ENCODE results near the gene FBXO9.

Gene FBXO9

GRCh38 chr6:53086302-53086701, 21.1 kb downstream of the FBXO9 start:
- DNase-seq (ENCODE audit: low read depth in 2 of 3, low spot score in 1 of 3) = no peak

- no peak for DNase-seq (ENCODE audit: low read depth in 2 of 3, low spot score in 1 of 3)
Measured at GRCh38 chr6:53089948-53090347, 24.7 kb downstream of the FBXO9 start.

DNA sequence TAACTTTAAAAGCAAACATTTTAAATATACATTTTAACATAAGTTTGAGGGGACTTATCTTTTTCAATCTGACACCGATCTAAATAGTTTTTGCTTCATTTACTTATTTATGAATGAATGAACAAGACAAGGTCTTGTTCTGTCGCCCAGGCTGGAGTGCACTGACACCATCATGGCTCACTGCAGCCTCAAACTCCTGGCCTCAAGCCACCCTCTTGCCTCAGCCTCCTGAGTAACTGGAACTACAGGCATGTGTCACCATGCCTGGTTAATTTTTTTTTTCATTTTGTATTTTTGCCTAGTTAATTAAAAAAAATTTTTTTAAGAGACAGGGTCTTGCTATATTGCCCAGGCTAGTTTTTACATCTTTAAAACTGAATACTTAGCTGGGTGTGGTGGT, 25.4 kb downstream of the FBXO9 start:
- no peak for DNase-seq (ENCODE audit: low read depth in 2 of 3, low spot score in 1 of 3)

DNA sequence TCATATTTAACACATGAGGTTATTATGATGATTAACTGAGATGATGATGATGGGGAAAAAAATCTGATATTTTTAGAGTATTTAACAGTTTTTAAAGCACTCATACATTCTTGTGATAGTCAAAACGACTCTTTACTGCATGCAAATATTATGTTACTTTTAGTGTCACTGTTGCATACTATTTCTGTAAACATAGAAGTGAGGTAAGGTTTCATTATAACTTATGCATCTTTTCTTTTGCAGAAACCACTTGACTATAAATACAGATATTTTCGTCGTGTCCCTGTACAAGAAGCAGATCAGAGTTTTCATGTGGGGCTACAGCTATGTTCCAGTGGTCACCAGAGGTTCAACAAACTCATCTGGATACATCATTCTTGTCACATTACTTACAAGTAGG, 30.1 kb downstream of the FBXO9 start:
- no peak for DNase-seq (ENCODE audit: low read depth in 2 of 3, low spot score in 1 of 3)

DNA sequence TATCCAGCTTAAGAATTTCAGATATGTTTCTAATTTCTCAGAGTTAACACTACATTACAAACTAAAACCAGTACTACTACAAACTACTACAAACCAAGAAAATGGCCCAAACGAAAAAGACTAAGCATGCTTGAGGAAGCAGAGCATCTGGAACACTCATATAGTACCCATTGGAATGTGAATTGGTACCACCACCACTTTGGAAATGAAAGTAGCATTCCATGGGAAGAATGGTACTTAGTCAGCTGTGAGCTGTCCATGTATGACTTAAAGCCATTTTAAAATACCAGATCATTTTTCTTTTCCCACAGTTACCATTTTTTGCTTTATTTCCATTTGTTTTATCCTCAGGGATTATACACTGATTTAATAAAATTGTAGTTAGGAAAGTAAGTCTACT, 30.5 kb downstream of the FBXO9 start:
- no peak for DNase-seq (ENCODE audit: low read depth in 2 of 3, low spot score in 1 of 3)

- DNase-seq (ENCODE audit: low read depth in 2 of 3, low spot score in 1 of 3) = no peak
Measured at GRCh38 chr6:53100561-53100960, 35.4 kb downstream of the FBXO9 start.

GRCh38 chr6:53101006-53101405, 35.8 kb downstream of the FBXO9 start:
- no peak for DNase-seq (ENCODE audit: low read depth in 2 of 3, low spot score in 1 of 3)

DNA sequence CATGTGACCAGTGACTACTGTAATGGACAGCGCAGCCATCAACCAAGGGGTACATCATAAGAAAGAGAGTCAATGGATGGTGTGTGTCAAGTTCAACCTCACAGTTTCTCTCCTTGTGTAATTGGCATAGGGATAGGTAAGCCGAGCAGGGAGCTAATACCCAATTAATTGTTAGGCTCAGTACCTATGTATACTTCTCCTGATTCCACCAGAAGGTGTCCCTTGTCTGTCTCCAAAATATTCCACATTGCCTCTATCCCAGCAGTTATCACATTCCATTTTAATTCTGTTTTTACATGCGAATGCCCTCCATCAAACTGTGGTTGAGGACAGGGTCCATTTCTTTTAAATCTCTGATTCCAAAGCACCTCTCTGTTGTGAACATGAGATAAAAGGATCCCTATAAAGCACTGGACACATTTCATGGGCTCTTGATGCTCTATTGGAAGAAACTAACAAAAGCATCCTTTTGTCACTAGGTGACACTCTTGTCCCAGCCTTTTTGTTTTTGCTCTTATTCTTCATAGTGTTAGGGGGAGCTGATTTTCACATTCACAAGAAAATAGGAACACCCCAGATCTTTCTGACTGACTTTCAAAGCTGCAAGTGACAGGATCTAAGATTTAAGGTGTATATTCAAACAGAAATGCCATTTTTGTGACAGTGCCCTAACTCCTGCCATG, 38.9 kb downstream of the FBXO9 start:
- DNase-seq (ENCODE audit: low read depth in 2 of 3, low spot score in 1 of 3) = no peak

- no peak for DNase-seq (ENCODE audit: low read depth in 2 of 3, low spot score in 1 of 3)
Measured at GRCh38 chr6:53104916-53105315, 39.7 kb downstream of the FBXO9 start.

DNA sequence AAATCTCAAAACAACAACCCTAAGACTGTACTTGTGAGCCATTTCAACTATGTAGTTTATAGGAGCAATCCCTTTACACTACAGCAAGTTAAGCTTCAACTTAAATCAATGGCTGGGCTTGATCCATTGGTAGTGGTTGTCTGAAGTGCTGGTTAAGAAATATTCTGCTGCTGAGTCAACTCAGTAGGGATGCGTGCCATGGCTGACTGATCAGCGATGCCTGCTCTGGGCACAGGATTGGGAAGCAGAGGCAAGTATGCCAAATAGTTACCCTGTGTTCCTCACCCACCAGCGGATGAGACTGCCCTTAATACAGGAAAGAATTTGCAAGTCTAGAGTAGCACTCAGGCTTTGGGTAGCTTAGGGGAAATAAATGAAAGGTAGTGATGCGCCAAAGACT, 41.9 kb downstream of the FBXO9 start:
- no peak for DNase-seq (ENCODE audit: low read depth in 2 of 3, low spot score in 1 of 3)

GRCh38 chr6:53109612-53110011, 44.4 kb downstream of the FBXO9 start:
- no peak for DNase-seq (ENCODE audit: low read depth in 2 of 3, low spot score in 1 of 3)

DNA sequence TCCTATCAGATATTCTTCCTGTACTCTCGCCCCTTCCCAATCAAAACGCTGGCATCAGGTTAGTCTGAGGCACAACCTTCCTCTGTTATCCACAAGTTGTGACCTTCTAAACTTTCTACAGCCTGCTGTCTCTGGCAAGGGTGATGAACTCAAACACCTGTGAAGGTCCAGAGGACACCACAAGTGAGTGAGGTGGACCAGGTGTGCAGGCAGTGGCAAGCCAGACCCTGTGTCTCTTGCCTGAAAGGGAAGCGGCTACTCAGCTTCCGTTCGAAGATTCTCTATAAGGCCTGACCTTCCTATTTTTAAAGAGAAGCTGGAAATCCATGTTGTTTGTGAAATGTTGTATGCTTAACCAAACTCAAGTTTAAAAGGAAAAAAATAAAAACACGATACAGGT, 46.7 kb downstream of the FBXO9 start:
- DNase-seq (ENCODE audit: low read depth in 2 of 3, low spot score in 1 of 3) = no peak

- no peak for DNase-seq (ENCODE audit: low read depth in 2 of 3, low spot score in 1 of 3)
Measured at GRCh38 chr6:53112404-53112803, 47.2 kb downstream of the FBXO9 start.

GRCh38 chr6:53112871-53113270, 47.7 kb downstream of the FBXO9 start:
- no peak for DNase-seq (ENCODE audit: low read depth in 2 of 3, low spot score in 1 of 3)

GRCh38 chr6:53113742-53114141, 48.5 kb downstream of the FBXO9 start:
- no peak for DNase-seq (ENCODE audit: low read depth in 2 of 3, low spot score in 1 of 3)

- DNase-seq (ENCODE audit: low read depth in 2 of 3, low spot score in 1 of 3) = no peak
Measured at GRCh38 chr6:53115113-53115512, 49.9 kb downstream of the FBXO9 start.

- DNase-seq (ENCODE audit: low read depth in 2 of 3, low spot score in 1 of 3) = no peak
Measured at GRCh38 chr6:53115741-53116140, 50.5 kb downstream of the FBXO9 start.

DNA sequence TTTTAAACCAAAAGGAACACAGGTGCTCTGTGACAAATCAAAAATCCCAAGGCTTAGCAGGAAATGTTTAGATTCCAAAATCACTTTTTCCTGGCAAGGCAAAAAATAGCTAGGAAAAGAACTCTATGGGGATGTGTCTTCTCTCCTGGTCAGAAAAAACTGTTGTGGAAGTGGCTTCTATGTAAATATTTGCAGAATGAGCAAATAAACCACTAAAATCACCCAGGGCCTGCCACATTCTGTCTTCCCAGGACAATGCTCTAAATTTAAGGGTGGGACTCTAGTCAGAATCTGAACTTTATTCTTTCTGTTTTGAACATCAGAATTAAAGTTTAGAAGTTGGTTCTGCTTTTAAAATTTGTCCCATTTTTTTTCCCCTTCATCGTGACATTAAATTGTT, 54.1 kb downstream of the FBXO9 start:
- DNase-seq (ENCODE audit: low read depth in 2 of 3, low spot score in 1 of 3) = no peak

GRCh38 chr6:53119772-53120409, 54.7 kb downstream of the FBXO9 start:
- no peak for DNase-seq (ENCODE audit: low read depth in 2 of 3, low spot score in 1 of 3)

- DNase-seq (ENCODE audit: low read depth in 2 of 3, low spot score in 1 of 3) = no peak
Measured at GRCh38 chr6:53124131-53124800, 59.1 kb downstream of the FBXO9 start.

DNA sequence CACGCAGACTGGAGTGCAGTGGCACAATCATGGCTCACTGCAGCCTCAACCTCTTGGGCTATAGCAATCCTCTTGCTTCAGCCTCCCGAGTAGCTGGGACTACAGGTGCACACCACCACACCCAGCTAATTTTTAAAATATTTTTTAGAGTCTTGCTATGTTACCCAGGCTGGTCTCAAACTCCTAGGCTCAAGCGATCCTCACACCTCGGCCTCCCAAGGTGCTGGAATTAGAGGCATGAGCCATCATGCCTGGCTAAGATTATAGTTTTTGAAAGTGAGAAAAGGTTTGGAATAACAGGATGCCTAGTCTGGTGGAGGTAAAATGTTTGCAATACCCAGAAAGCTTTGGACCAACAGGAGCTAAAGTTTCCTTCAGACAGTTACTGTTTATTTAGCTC, 60.1 kb downstream of the FBXO9 start:
- DNase-seq (ENCODE audit: low read depth in 2 of 3, low spot score in 1 of 3) = no peak

- DNase-seq (ENCODE audit: low read depth in 2 of 3, low spot score in 1 of 3) = no peak
Measured at GRCh38 chr6:53128842-53129241, 63.6 kb downstream of the FBXO9 start.
